Fibroblast of upper back skin (primary cell): ENCODE results near the gene ANAPC2.

Experiments
- DNase-seq: peaks from one replicate; pipeline ENCODE4 v3.0.0-alpha.2; 2013

ANAPC2 gene

DNA sequence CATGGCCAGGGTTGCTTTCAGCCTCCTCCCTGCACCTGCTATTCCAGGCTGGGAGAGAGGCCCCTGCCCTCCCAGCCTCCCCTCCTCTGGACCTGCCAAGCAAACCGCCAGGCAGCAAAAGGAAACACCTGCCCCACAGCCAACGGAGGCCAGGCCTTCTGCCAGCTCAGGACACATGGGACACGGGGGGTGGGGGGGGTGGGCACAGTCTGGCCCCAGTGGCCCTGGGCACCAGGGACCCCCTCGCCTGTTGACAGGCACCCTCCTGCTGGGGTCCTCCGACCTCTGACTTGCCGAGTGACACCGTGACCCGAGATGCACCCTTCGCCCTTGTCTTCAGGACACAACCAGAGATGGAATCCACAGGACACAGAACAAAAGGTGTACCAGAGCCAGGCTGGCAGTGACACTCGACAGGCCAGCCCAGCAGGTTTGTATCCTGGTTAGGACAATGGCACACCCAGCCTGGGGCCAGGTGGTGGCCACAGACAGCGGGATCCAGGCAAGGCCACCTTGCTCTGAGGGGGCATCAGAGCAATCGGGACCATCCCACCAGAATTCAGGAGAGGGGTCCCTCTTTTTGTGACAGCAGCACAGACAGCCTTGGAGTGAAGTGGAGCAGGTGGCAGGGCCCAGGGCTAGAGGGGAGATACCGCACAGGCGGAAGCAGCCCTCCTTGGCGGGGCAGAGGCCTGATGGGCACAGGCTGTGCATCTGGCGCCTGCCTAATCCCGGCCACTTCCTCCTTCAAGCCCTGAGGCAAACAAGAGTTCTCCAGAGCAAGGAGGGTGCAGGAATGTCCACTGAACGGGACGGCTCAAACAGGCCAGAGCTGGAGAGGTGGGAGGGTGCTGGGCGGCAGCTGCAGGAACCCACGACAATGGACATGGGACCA is 15.2 kb downstream of the ANAPC2 start:
- no peak for DNase-seq

DNA sequence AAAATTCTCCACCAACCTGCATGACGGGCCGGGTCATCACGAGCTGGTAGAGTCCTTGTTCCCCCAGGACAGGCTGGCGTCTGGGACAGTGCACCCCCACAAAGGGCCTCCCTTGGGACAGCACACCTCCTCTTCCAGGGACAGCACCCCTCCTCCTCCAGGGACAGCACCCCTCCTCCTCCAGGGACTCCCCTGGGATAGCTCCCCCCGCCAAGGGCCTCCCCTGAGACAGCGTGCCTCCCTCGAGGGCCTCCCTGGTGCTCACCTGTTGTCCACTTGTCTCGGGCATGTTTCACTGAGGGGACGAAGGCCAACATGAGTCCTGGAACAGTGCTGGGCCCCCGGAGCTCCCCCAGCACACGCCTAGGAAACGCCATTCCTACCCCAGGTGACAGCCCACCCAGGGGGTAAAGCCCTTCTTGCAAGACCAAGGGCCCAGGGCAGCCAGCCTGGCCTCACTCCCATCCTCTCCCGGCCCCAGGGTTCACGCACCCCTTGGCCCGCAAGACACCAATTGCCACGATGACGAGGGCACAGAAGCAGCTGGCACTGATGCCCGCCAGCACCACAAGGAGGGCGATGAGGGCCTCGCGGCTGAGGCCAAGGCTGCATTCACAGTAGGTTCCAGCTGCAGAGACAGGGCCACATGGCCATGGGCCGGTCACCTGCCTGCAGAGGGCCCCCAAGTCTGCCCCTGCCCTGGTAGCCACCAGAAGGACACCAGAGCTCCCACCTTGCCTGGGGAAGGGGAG is 17.0 kb downstream of the ANAPC2 start:
- no peak for DNase-seq

DNA sequence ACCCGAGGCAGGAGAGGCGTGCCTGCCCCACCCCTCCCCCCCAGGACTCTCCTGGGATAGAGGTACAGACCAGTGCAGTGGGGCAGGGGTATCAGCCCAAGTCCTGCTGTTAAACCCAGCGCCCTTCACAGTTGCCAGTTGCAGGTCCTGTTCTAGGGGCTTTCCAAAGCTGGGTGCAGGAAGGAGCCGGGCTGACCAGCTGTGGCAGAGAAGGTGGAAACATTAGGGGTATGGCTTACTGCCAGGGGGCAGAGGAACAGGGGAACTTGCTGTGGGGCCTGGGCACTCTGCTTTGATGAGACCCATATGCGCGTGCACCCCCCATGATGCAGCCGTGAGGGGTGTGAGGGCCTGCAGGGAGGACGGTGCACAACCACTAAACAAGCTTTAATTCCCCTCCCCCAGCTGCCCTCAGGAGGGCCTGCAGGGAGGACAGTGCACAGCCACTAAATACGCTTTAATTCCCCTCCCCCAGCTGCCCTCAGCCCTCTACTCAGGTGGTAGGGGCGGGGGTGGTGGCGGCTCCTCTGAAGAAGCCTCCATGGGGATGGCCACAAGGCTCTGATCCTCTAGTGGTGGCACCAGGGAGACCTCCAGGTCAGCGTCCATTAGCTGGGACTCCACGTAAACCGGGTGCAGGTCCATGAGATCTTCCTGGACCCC is 17.7 kb downstream of the ANAPC2 start:
- no peak for DNase-seq

DNA sequence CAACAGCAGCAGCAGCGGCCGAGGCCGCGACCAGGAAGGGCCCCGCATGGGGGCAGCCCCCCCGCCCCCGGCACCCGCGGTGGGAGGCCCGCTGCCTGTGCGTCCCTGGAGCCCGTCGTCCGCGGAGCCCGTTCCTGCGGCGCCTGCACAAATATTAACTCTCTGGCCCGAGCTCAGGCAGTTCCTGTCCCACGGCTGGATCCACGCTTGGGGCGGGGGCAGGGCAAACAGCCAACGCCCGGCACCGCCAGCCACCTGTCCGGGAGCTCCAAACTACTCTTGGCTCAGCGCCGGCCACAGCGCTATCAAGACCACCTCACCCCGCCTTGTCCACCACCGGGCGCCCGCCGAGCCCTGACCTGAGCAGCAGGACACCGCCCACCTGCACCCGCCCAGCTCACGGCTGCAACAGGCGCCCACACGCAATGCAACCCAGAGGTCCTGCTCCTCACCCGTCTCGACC is 18.4 kb downstream of the ANAPC2 start, which contains the start of gene LRRC26:
Gene LRRC26, minus strand, starts transcription at position 156 of the 463 bp plus-strand sequence. Its CDS starts 108 bp downstream, at position 48.
- no peak for DNase-seq

GRCh38 chr9:137168904-137169856 is 19.2 kb downstream of the ANAPC2 start:
- no peak for DNase-seq

GRCh38 chr9:137168573-137168903 is 19.8 kb downstream of the ANAPC2 start:
- no peak for DNase-seq

DNA sequence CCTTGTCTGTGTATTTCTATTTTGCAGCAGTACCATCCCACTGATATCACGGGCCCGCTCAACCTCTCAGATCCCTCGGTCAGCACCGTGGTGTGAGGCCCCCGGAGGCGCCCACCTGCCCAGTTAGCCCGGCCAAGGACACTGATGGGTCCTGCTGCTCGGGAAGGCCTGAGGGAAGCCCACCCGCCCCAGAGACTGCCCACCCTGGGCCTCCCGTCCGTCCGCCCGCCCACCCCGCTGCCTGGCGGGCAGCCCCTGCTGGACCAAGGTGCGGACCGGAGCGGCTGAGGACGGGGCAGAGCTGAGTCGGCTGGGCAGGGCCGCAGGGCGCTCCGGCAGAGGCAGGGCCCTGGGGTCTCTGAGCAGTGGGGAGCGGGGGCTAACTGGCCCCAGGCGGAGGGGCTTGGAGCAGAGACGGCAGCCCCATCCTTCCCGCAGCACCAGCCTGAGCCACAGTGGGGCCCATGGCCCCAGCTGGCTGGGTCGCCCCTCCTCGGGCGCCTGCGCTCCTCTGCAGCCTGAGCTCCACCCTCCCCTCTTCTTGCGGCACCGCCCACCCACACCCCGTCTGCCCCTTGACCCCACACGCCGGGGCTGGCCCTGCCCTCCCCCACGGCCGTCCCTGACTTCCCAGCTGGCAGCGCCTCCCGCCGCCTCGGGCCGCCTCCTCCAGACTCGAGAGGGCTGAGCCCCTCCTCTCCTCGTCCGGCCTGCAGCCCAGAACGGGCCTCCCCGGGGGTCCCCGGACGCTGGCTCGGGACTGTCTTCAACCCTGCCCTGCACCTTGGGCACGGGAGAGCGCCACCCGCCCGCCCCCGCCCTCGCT is 20.4 kb downstream of the ANAPC2 start:
- DNase-seq: no peak

- DNase-seq: no peak
Measured at GRCh38 chr9:137167277-137167746, 21.0 kb downstream of the ANAPC2 start.

- no peak for DNase-seq
Measured at GRCh38 chr9:137166380-137167229, 21.8 kb downstream of the ANAPC2 start.

GRCh38 chr9:137165250-137165836 is 23.0 kb downstream of the ANAPC2 start:
- no peak for DNase-seq

DNA sequence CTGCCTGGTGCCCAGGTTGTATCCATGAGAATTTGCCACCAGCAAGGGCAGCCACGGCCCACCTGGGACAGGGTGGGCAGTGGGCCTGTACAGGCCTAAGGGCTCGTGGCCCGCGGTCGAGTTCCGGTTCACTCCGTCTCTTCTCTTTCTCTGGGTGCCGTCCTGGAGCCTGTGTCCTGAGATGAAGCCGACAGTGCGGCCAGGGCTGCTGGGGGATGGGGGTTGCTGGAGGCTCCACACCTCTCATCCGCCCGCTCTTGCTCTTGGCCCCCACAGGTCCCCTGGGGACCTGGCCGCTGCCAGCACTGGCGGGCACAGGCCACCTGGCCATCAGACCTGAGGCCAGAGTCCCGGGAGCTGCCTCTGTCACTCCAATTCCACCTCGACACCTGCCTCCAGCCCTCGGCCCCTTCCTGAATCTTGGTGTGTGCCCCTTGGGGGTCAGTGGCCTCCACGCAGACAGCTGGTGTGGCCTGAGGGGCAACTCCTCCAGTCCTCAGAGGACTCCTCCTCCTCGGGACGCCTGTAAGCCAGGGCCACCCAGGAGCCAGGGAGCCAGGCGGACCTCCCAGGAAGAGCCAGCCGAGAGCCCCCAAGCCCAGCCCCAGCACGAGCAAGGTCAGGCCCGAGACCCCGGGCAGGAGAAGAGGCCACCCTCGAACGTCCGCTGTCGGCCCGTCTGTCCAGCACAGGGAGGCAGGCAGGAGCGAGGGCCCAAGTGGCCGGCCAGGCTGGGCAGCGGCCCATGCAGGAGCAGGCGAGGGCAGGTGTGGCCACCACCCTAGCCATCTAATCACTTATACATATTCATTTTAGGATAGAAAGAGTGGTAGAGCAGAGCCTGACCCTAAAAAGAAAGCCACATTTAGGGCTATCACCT is 23.8 kb downstream of the ANAPC2 start:
- DNase-seq: no peak

GRCh38 chr9:137163805-137164204 is 24.6 kb downstream of the ANAPC2 start:
- DNase-seq: no peak

DNA sequence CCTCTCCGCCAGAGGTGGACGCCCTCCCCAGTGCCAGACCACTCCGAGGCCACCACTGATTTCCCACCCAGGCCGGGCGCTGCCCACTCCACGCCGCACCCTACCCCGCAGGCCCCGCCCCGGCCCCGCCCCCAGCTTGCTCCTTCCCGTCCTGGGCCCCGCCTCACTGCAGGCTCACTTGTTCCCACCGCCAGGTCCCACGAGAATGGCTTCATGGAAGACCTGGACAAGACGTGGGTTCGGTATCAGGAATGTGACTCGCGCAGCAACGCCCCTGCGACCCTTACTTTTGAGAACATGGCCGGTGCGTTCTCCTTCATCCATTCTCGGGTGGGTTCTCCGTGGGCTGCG is 25.0 kb downstream of the ANAPC2 start:
- DNase-seq: no peak

DNA sequence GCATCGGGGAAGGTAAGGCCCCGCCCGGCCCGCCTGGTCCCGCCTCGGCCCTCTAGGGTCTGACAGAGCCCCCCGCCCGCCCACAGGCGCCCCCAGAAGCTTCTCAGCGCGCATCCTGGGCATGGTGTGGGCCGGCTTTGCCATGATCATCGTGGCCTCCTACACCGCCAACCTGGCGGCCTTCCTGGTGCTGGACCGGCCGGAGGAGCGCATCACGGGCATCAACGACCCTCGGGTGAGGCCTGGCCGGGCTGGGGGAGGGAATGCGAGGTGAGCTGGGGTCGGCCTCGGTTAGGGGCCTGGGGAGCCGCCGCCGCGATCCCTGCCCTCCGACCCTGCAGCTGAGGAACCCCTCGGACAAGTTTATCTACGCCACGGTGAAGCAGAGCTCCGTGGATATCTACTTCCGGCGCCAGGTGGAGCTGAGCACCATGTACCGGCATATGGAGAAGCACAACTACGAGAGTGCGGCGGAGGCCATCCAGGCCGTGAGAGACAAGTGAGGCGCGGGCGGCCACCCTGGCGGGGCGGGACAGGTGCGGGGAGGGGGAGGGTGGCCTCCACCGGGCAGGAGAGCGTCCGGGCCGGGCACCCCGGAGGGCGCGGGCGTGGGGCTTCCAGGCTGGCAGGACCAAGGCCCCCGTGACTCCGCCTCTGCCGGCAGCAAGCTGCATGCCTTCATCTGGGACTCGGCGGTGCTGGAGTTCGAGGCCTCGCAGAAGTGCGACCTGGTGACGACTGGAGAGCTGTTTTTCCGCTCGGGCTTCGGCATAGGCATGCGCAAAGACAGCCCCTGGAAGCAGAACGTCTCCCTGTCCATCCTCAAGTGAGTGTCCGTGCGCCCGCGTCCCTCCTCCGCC is 25.6 kb downstream of the ANAPC2 start:
- no peak for DNase-seq

DNA sequence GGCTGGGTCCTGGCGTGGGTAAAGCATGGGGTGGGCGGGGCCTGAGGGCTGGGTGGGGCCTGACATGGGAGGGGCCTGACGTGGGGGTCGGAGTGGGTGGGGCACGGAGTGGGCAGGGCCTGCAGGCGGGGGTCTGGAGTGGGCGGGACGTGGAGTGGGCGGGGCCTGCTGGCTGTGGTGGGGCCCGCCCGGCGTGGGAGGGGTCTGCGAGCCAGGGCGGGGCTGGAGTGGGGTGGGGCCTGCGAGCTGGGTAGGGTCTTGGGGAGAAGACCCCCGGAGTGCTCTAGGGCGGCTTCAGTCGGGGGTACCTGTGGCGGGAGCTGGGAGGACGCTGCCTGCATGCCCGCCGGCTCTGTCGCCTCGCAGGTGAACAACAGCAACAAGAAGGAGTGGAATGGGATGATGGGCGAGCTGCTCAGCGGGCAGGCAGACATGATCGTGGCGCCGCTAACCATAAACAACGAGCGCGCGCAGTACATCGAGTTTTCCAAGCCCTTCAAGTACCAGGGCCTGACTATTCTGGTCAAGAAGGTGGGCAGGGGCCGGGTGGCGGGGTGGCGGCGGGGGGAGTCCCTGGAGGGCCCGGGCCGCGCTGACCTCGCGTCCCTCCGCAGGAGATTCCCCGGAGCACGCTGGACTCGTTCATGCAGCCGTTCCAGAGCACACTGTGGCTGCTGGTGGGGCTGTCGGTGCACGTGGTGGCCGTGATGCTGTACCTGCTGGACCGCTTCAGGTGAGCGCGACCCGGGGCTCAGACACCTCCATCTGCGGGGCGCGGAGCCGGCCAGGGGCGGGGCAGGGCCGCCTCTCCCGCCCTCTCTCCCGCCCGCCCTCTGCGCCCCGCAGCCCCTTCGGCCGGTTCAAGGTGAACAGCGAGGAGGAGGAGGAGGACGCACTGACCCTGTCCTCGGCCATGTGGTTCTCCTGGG is 26.5 kb downstream of the ANAPC2 start:
- DNase-seq: no peak

GRCh38 chr9:137160716-137161557 is 27.4 kb downstream of the ANAPC2 start:
- DNase-seq: no peak
